ENCODE data around the gene CBLN2.

DNA sequence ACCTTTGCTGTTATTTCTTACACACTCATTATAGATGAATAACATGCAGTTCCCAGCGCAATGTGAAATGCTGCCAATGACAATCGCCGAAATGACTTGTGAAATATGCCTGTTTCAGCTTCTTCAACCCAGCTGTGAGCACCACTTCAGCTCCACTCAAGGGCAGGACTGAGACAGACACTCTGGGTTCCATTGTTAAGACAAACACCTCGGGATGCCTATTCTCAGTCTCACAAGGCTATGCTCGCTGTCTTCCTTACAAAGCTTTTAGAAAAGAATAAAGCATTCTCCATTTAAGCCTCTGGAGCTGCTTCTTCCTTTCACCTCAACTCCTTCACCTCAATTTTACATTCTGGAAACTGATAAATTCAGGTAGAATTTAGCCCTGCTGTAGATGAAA lies 4.2 kb downstream of the CBLN2 start:
- TF ChIP-seq, protein P1, sequence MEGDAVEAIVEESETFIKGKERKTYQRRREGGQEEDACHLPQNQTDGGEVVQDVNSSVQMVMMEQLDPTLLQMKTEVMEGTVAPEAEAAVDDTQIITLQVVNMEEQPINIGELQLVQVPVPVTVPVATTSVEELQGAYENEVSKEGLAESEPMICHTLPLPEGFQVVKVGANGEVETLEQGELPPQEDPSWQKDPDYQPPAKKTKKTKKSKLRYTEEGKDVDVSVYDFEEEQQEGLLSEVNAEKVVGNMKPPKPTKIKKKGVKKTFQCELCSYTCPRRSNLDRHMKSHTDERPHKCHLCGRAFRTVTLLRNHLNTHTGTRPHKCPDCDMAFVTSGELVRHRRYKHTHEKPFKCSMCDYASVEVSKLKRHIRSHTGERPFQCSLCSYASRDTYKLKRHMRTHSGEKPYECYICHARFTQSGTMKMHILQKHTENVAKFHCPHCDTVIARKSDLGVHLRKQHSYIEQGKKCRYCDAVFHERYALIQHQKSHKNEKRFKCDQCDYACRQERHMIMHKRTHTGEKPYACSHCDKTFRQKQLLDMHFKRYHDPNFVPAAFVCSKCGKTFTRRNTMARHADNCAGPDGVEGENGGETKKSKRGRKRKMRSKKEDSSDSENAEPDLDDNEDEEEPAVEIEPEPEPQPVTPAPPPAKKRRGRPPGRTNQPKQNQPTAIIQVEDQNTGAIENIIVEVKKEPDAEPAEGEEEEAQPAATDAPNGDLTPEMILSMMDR (IDR thresholded peaks at IDR 0.05): no peak
- no peak for TF ChIP-seq POLR2A (IDR thresholded peaks at IDR 0.05)
